H1 (cell line): Measurements from ENCODE around the gene LRRC74A. TPM values are rescaled to one million over a fixed set of nuclear protein-coding genes. Genes with fewer than 3 reads are reported as not detected.

ENCODE experiments used
- CTCF ChIA-PET: fragments of 300-600 bp; sonication (Branson Sonifier 250); formaldehyde crosslinking; loops from one replicate; lab custom pipeline; 2021; ENCODE audit not compliant: partially characterized antibody; lab: Charles Lee
- POLR2A ChIA-PET: fragments of 300-600 bp; sonication (Branson Sonifier 250); formaldehyde crosslinking; loops from one replicate; lab custom pipeline; 2021; ENCODE audit warnings: inconsistent platforms; ENCODE audit not compliant: partially characterized antibody; lab: Charles Lee
- DNase-seq, 2 experiments: peaks; one replicate each; pipeline versions ENCODE4 v3.0.0 to v3.0.0-alpha.2; 2010 to 2022; ENCODE audit warnings: low spot score in 2 of 2, low read depth in 1 of 2, mixed read lengths in 1 of 2
- FAIRE-seq: peaks from 2 replicates; lab custom pipeline; 2011; peaks lifted over from hg19 to GRCh38; lab: Jason Lieb, UNC
- H2AFZ ChIP-seq: 2 replicates; pipeline ENCODE4 v1.8.1; 2012; ENCODE audit warnings: low read length, inconsistent platforms
- H2AK5ac ChIP-seq: 2 replicates; pipeline ENCODE4 v1.6.1; 2013; ENCODE audit warnings: low read depth, low read length
- H2BK120ac ChIP-seq: replicated peaks from 2 replicates; pipeline ENCODE3; 2013; ENCODE audit warnings: low read depth, low read length, inconsistent platforms
- H2BK12ac ChIP-seq: 2 replicates; pipeline ENCODE4 v1.6.1; 2013; ENCODE audit warnings: low read depth, low read length
- H2BK15ac ChIP-seq: 2 replicates; pipeline ENCODE4 v1.6.1; 2013; ENCODE audit warnings: low read length
- H2BK20ac ChIP-seq: 2 replicates; pipeline ENCODE4 v1.6.1; 2013; ENCODE audit warnings: low read length
- H2BK5ac ChIP-seq: 2 replicates; pipeline ENCODE4 v1.6.1; 2013; ENCODE audit warnings: low read depth, low read length
- H3K14ac ChIP-seq: 2 replicates; pipeline ENCODE4 v1.6.1; 2013; ENCODE audit warnings: inconsistent platforms; ENCODE audit not compliant: insufficient read length
- H3K18ac ChIP-seq: 2 replicates; pipeline ENCODE4 v1.6.1; 2013; ENCODE audit warnings: low read length; ENCODE audit errors: extremely low read depth
- H3K23ac ChIP-seq: 2 replicates; pipeline ENCODE4 v1.6.1; 2013; ENCODE audit warnings: inconsistent platforms; ENCODE audit not compliant: insufficient read length
- H3K23me2 ChIP-seq: 2 replicates; pipeline ENCODE4 v1.6.1; 2013; ENCODE audit warnings: low read depth, low read length
- H3K27ac ChIP-seq: 2 replicates; pipeline ENCODE4 v1.6.1; 2011; ENCODE audit warnings: low read depth, low read length, inconsistent platforms
- H3K27me3 ChIP-seq, 4 experiments: replicated peaks in 1 of 4; 1 replicate in 1 of 4; 2 replicates in 3 of 4; pipeline versions ENCODE4 v1.6.1 to v1.8.1; 2011 to 2013; ENCODE audit warnings: low read length in 3 of 4, mild to moderate bottlenecking in 3 of 4, inconsistent platforms in 2 of 4, mixed read lengths in 2 of 4, moderate library complexity in 1 of 4; ENCODE audit not compliant: control insufficient read depth in 3 of 4, insufficient read depth in 3 of 4; ENCODE audit errors: extremely low read depth in 1 of 4
- H3K36me3 ChIP-seq, 4 experiments: 2 replicates each; pipeline versions ENCODE4 v1.6.1 to v1.8.1; 2011 to 2013; ENCODE audit warnings: mild to moderate bottlenecking in 4 of 4, low read length in 3 of 4, moderate library complexity in 2 of 4, control low read depth in 1 of 4, inconsistent platforms in 1 of 4; ENCODE audit not compliant: insufficient read depth in 4 of 4, control insufficient read depth in 2 of 4
- H3K4ac ChIP-seq: replicated peaks from 2 replicates; pipeline ENCODE3; 2013; ENCODE audit warnings: low read length, low read depth, mixed read lengths, inconsistent platforms; ENCODE audit not compliant: insufficient read length
- H3K4me1 ChIP-seq, 4 experiments: replicated peaks in 1 of 4; 1 replicate in 1 of 4; 2 replicates in 3 of 4; pipeline versions ENCODE4 v1.6.1 to v1.8.1; 2011 to 2013; ENCODE audit warnings: low read length in 3 of 4, inconsistent platforms in 2 of 4, mixed read lengths in 1 of 4; ENCODE audit not compliant: insufficient read depth in 4 of 4, control insufficient read depth in 3 of 4
- H3K4me2 ChIP-seq, 2 experiments: 2 replicates each; pipeline versions ENCODE4 v1.6.1 to v1.8.1; 2011 to 2013; ENCODE audit warnings: low read depth in 2 of 2, low read length in 2 of 2, control low read depth in 1 of 2, inconsistent platforms in 1 of 2, mild to moderate bottlenecking in 1 of 2; ENCODE audit not compliant: insufficient read depth in 1 of 2
- H3K4me3 ChIP-seq, 4 experiments: fragments of 200-600, 300-600 bp in 1 of 4; sonication (generic), shearing (Covaris generic), sonication (Bioruptor Twin) in 1 of 4; 2 replicates each; pipeline versions ENCODE4 v1.5.1 to v1.8.1; 2011 to 2016; ENCODE audit warnings: low read length in 4 of 4, low read depth in 3 of 4, control low read depth in 2 of 4, inconsistent platforms in 2 of 4, mild to moderate bottlenecking in 2 of 4, mixed read lengths in 1 of 4, moderate library complexity in 1 of 4; ENCODE audit not compliant: insufficient read depth in 2 of 4; ENCODE audit errors: extremely low read depth in 1 of 4
- H3K56ac ChIP-seq: replicated peaks from 2 replicates; pipeline ENCODE3; 2013; ENCODE audit warnings: low read depth, mild to moderate bottlenecking, mixed read lengths, low read length, inconsistent platforms; ENCODE audit not compliant: insufficient read length
- H3K79me1 ChIP-seq: 2 replicates; pipeline ENCODE4 v1.6.1; 2013; ENCODE audit warnings: low read depth, low read length, control low read depth
- H3K79me2 ChIP-seq, 2 experiments: 2 replicates each; pipeline versions ENCODE4 v1.6.1 to v1.8.1; 2012 to 2013; ENCODE audit warnings: low read length in 2 of 2, mild to moderate bottlenecking in 2 of 2, inconsistent platforms in 1 of 2; ENCODE audit not compliant: insufficient read depth in 2 of 2, control insufficient read depth in 1 of 2
- H3K9ac ChIP-seq, 4 experiments: replicated peaks in 1 of 4; 1 replicate in 1 of 4; 2 replicates in 3 of 4; pipeline versions ENCODE4 v1.6.1 to v1.8.1; 2011 to 2013; ENCODE audit warnings: low read depth in 3 of 4, low read length in 3 of 4, control low read depth in 2 of 4, mild to moderate bottlenecking in 2 of 4, moderate library complexity in 2 of 4, inconsistent platforms in 1 of 4; ENCODE audit errors: extremely low read depth in 1 of 4
- H3K9me3 ChIP-seq, 2 experiments: 2 replicates each; pipeline versions ENCODE4 v1.6.1 to v1.8.1; 2012 to 2013; ENCODE audit warnings: mild to moderate bottlenecking in 2 of 2, moderate library complexity in 2 of 2, control low read depth in 1 of 2, inconsistent platforms in 1 of 2, low read depth in 1 of 2, low read length in 1 of 2, mixed read lengths in 1 of 2; ENCODE audit not compliant: insufficient read depth in 2 of 2
- H4K20me1 ChIP-seq, 2 experiments: replicated peaks in 1 of 2; 2 replicates each; pipeline versions ENCODE3 to v1.8.1; 2011 to 2013; ENCODE audit warnings: inconsistent platforms in 2 of 2, low read length in 2 of 2, mild to moderate bottlenecking in 1 of 2; ENCODE audit not compliant: insufficient read depth in 2 of 2, control insufficient read depth in 1 of 2
- H4K5ac ChIP-seq: 2 replicates; pipeline ENCODE4 v1.6.1; 2013; ENCODE audit warnings: low read length, low read depth, mixed read lengths, inconsistent platforms; ENCODE audit not compliant: insufficient read length
- H4K8ac ChIP-seq: 2 replicates; pipeline ENCODE4 v1.8.0; 2013; ENCODE audit warnings: mild to moderate bottlenecking, moderate library complexity, low read length, inconsistent platforms; ENCODE audit not compliant: insufficient read depth; ENCODE audit errors: extremely low read depth
- H4K91ac ChIP-seq: replicated peaks from 2 replicates; pipeline ENCODE3; 2013; ENCODE audit warnings: low read length, mixed read lengths, inconsistent platforms; ENCODE audit not compliant: insufficient read length
- BCL11A ChIP-seq, 2 experiments: IDR thresholded peaks; one replicate each; pipeline ENCODE4 v1.6.1; 2011; ENCODE audit warnings: low read depth in 2 of 2, low read length in 2 of 2, mild to moderate bottlenecking in 2 of 2
- CEBPB ChIP-seq: IDR thresholded peaks from 2 replicates; pipeline ENCODE4 v1.6.1; 2012; ENCODE audit warnings: low read depth, low read length
- EZH2 ChIP-seq: fragments of 200-600 bp; sonication (generic); IDR thresholded peaks from 2 replicates; pipeline ENCODE4 v1.7.1; 2012; ENCODE audit warnings: low read depth, mild to moderate bottlenecking, moderate library complexity, low read length, inconsistent platforms; ENCODE audit not compliant: severe bottlenecking
- GABPA ChIP-seq: IDR thresholded peaks from 2 replicates; pipeline ENCODE4 v1.6.1; 2011; ENCODE audit warnings: mild to moderate bottlenecking, low read length, moderate library complexity, borderline replicate concordance; ENCODE audit not compliant: insufficient read depth
- HDAC6 ChIP-seq: IDR thresholded peaks from one replicate; pipeline ENCODE4 v1.7.1; 2012; ENCODE audit warnings: low read depth, mild to moderate bottlenecking, inconsistent platforms, low read length, moderate library complexity
- POLR2A ChIP-seq, 2 experiments: IDR thresholded peaks; 1 replicate in 1 of 2; 2 replicates in 1 of 2; pipeline ENCODE4 v1.6.1; 2011; ENCODE audit warnings: low read depth in 2 of 2, low read length in 2 of 2, mild to moderate bottlenecking in 2 of 2; ENCODE audit errors: control extremely low read depth in 1 of 2
- SIN3A ChIP-seq, 2 experiments: IDR thresholded peaks in 1 of 2; conservative IDR thresholded peaks in 1 of 2; 2 replicates each; pipeline ENCODE4 v1.6.1; 2011 to 2012; ENCODE audit warnings: low read length in 2 of 2, improper control_type of control experiment in 1 of 2, low read depth in 1 of 2, mild to moderate bottlenecking in 1 of 2
- TBP ChIP-seq: IDR thresholded peaks from 2 replicates; pipeline ENCODE4 v1.6.1; 2011; ENCODE audit warnings: low read depth, low read length, improper control_type of control experiment
- WGBS, 2 experiments: shearing (Covaris generic) in 1 of 2; methylation state at CpG; one replicate each; pipeline versions ENCODE4 v1.1.6 to v1.1.7; 2013 to 2015; ENCODE audit warnings: low lambda C conversion rate in 2 of 2, mixed read lengths in 2 of 2, inconsistent platforms in 1 of 2, low coverage in 1 of 2, missing lambda C conversion rate in 1 of 2; ENCODE audit not compliant: insufficient replicate concordance in 2 of 2, insufficient coverage in 1 of 2, insufficient read length in 1 of 2; ENCODE audit errors: extremely low coverage in 1 of 2, missing lambda C conversion rate in 1 of 2; 5-methylcytosine and 5-hydroxymethylcytosine counted together
- polyA plus RNA-seq, 7 experiments: library from polyadenylated mRNA; depleted of rRNA in 3 of 7; stranded (reverse) in 5 of 7; unstranded in 2 of 7; fragments of >200 nt in 5 of 7; fragments of 200-250 nt in 2 of 7; gene quantifications; 1 replicate in 5 of 7; 2 replicates in 1 of 7; 4 replicates in 1 of 7; pipeline versions ENCODE4 v1.2.1 to v1.2.3, GENCODE V29; 2011 to 2013; ENCODE audit warnings: missing spikeins in 2 of 7, mixed read lengths in 2 of 7
- total RNA-seq: library from RNA; stranded (reverse); fragmentation: NEBNext Ultra II Directional; extraction: Animal tissue kit (Norgen Biotek cat#: 25700); gene quantifications from 2 replicates; pipeline ENCODE4 v1.2.1, GENCODE V29; 2021

The LRRC74A gene
- total and polyA plus RNA-seq, 2 of the 8 experiments (the other 6 are each of a cell fraction or from before 2014, with no cell fraction given) = not detected

DNA sequence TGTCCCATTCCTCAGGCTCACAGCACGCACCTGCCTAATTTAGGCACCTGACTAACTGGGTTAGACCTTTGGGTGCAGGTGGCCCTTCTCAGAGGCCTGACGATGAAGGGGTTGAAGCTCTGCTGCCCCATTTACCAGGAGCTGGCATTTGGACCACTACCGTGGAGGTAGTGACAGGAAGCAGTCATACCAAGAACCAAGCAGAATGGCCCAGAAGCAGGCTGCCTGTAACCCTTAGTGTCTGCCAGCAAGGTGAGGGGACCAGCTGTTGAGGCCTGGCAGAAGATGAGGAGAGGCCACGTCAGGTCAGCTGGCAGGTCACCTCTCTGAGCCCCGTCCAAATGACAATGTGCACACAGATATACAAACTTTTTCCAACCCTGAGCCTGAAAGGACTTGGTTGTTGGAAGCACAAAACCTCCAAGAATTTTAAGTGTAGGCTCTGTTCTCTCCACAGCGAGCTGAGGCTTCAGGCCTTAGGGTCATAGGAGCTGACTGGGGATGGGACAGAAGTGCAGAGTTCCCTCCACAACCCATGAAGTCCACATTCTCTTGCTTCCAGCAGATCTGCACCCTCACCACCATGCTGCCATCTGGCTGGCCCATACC, 41.8 kb upstream of the LRRC74A start:
- H2AFZ ChIP-seq = no peak overlapping the region
- DNase-seq (no peak), FAIRE-seq (no peak)
- H3K14ac ChIP-seq = no peak overlapping the region
- no peak overlapping the region for H2BK15ac ChIP-seq
- H3K79me1 ChIP-seq = no peaks in the 10 kb centered on the region
- no peak overlapping the region for H3K9ac ChIP-seq
- no peak overlapping the region for H4K8ac ChIP-seq
- no peaks in the 10 kb centered on the region for H3K4me1 ChIP-seq
- H3K36me3 ChIP-seq = peaks cover 6 to 21% (median 18%) of the 10 kb centered on the region in 4 experiments; a peak in 6 of 8 replicates
- H3K9me3 ChIP-seq = no peaks in the 10 kb centered on the region
- H2BK5ac ChIP-seq = no peak overlapping the region
- H4K5ac ChIP-seq = no peak overlapping the region
- peaks cover 2 to 4% of the 10 kb centered on the region in 2 experiments for H4K20me1 ChIP-seq
- TF ChIP-seq POLR2A (IDR thresholded peaks at IDR 0.05; ENCODE audit: control extremely low read depth in 1 of 2, low read depth in 2 of 2, low read length in 2 of 2) (no peak), GABPA (no peak), TBP (no peak), BCL11A (IDR thresholded peaks at IDR 0.05; ENCODE audit: low read depth in 2 of 2, low read length in 2 of 2) (no peak), SIN3A (conservative IDR thresholded peaks at IDR 0.05 in 1 of 2, IDR thresholded peaks at IDR 0.05 in 1 of 2; ENCODE audit: low read depth in 1 of 2, low read length in 2 of 2) (no peak), CEBPB (no peak), EZH2 (no peak), HDAC6 (no peak)
- CTCF ChIA-PET = interaction anchor here (0.8 to 13.7 kb wide), 44 partner anchors 8 to 677 kb away, joined by 3 to 234 read pairs (median 5); partner anchors contain the start of gene VASH1
- H2BK12ac ChIP-seq = no peak overlapping the region
- no peak overlapping the region for H3K4me3 ChIP-seq
- no peak overlapping the region for H3K4me2 ChIP-seq
- WGBS, 2 experiments = 76% methylated on average over 5 of the region's 6 CpGs; no CpG with 5 or more reads in 1 of the 2 experiments
- no peaks in the 10 kb centered on the region for H3K27me3 ChIP-seq
- H2BK20ac ChIP-seq = no peak overlapping the region
- no peaks in the 10 kb centered on the region for H3K79me2 ChIP-seq
- H3K56ac ChIP-seq = no peak overlapping the region
- no peak overlapping the region for H4K91ac ChIP-seq
- no peak overlapping the region for H3K18ac ChIP-seq
- H3K4ac ChIP-seq = no peak overlapping the region
- no peak overlapping the region for H2AK5ac ChIP-seq
- no peak overlapping the region for H2BK120ac ChIP-seq
- no peak overlapping the region for H3K27ac ChIP-seq
- no peaks in the 10 kb centered on the region for H3K23me2 ChIP-seq
- H3K23ac ChIP-seq = no peak overlapping the region
- POLR2A ChIA-PET = interaction anchor here (0.9 to 2.9 kb wide), 6 partner anchors 8 to 28 kb away, joined by 3 to 8 read pairs (median 4); partner anchors contain the start of gene ANGEL1
